H1 (cell line): ENCODE data around the gene WDR74. TPM values are rescaled to one million over a fixed set of nuclear protein-coding genes. Genes with fewer than 3 reads are reported as not detected.

Experiments
- CTCF ChIA-PET: fragments of 300-600 bp; sonication (Branson Sonifier 250); formaldehyde crosslinking; loops from one replicate; lab custom pipeline; 2021; ENCODE audit not compliant: partially characterized antibody; lab: Charles Lee
- POLR2A ChIA-PET: fragments of 300-600 bp; sonication (Branson Sonifier 250); formaldehyde crosslinking; loops from one replicate; lab custom pipeline; 2021; ENCODE audit warnings: inconsistent platforms; ENCODE audit not compliant: partially characterized antibody; lab: Charles Lee
- DNase-seq, 2 experiments: peaks; one replicate each; pipeline versions ENCODE4 v3.0.0 to v3.0.0-alpha.2; 2010 to 2022; ENCODE audit warnings: low spot score in 2 of 2, low read depth in 1 of 2, mixed read lengths in 1 of 2
- FAIRE-seq: peaks from 2 replicates; lab custom pipeline; 2011; peaks lifted over from hg19 to GRCh38; lab: Jason Lieb, UNC
- H2AFZ ChIP-seq: 2 replicates; pipeline ENCODE4 v1.8.1; 2012; ENCODE audit warnings: low read length, inconsistent platforms
- H2AK5ac ChIP-seq: 2 replicates; pipeline ENCODE4 v1.6.1; 2013; ENCODE audit warnings: low read depth, low read length
- H2BK120ac ChIP-seq: replicated peaks from 2 replicates; pipeline ENCODE3; 2013; ENCODE audit warnings: low read depth, low read length, inconsistent platforms
- H2BK12ac ChIP-seq: 2 replicates; pipeline ENCODE4 v1.6.1; 2013; ENCODE audit warnings: low read depth, low read length
- H2BK15ac ChIP-seq: 2 replicates; pipeline ENCODE4 v1.6.1; 2013; ENCODE audit warnings: low read length
- H2BK20ac ChIP-seq: 2 replicates; pipeline ENCODE4 v1.6.1; 2013; ENCODE audit warnings: low read length
- H2BK5ac ChIP-seq: 2 replicates; pipeline ENCODE4 v1.6.1; 2013; ENCODE audit warnings: low read depth, low read length
- H3K14ac ChIP-seq: 2 replicates; pipeline ENCODE4 v1.6.1; 2013; ENCODE audit warnings: inconsistent platforms; ENCODE audit not compliant: insufficient read length
- H3K18ac ChIP-seq: 2 replicates; pipeline ENCODE4 v1.6.1; 2013; ENCODE audit warnings: low read length; ENCODE audit errors: extremely low read depth
- H3K23ac ChIP-seq: 2 replicates; pipeline ENCODE4 v1.6.1; 2013; ENCODE audit warnings: inconsistent platforms; ENCODE audit not compliant: insufficient read length
- H3K23me2 ChIP-seq: 2 replicates; pipeline ENCODE4 v1.6.1; 2013; ENCODE audit warnings: low read depth, low read length
- H3K27ac ChIP-seq: 2 replicates; pipeline ENCODE4 v1.6.1; 2011; ENCODE audit warnings: low read depth, low read length, inconsistent platforms
- H3K27me3 ChIP-seq, 4 experiments: replicated peaks in 1 of 4; 1 replicate in 1 of 4; 2 replicates in 3 of 4; pipeline versions ENCODE4 v1.6.1 to v1.8.1; 2011 to 2013; ENCODE audit warnings: low read length in 3 of 4, mild to moderate bottlenecking in 3 of 4, inconsistent platforms in 2 of 4, mixed read lengths in 2 of 4, moderate library complexity in 1 of 4; ENCODE audit not compliant: control insufficient read depth in 3 of 4, insufficient read depth in 3 of 4; ENCODE audit errors: extremely low read depth in 1 of 4
- H3K36me3 ChIP-seq, 4 experiments: 2 replicates each; pipeline versions ENCODE4 v1.6.1 to v1.8.1; 2011 to 2013; ENCODE audit warnings: mild to moderate bottlenecking in 4 of 4, low read length in 3 of 4, moderate library complexity in 2 of 4, control low read depth in 1 of 4, inconsistent platforms in 1 of 4; ENCODE audit not compliant: insufficient read depth in 4 of 4, control insufficient read depth in 2 of 4
- H3K4ac ChIP-seq: replicated peaks from 2 replicates; pipeline ENCODE3; 2013; ENCODE audit warnings: low read length, low read depth, mixed read lengths, inconsistent platforms; ENCODE audit not compliant: insufficient read length
- H3K4me1 ChIP-seq, 4 experiments: replicated peaks in 1 of 4; 1 replicate in 1 of 4; 2 replicates in 3 of 4; pipeline versions ENCODE4 v1.6.1 to v1.8.1; 2011 to 2013; ENCODE audit warnings: low read length in 3 of 4, inconsistent platforms in 2 of 4, mixed read lengths in 1 of 4; ENCODE audit not compliant: insufficient read depth in 4 of 4, control insufficient read depth in 3 of 4
- H3K4me2 ChIP-seq, 2 experiments: 2 replicates each; pipeline versions ENCODE4 v1.6.1 to v1.8.1; 2011 to 2013; ENCODE audit warnings: low read depth in 2 of 2, low read length in 2 of 2, control low read depth in 1 of 2, inconsistent platforms in 1 of 2, mild to moderate bottlenecking in 1 of 2; ENCODE audit not compliant: insufficient read depth in 1 of 2
- H3K4me3 ChIP-seq, 4 experiments: fragments of 200-600, 300-600 bp in 1 of 4; sonication (generic), shearing (Covaris generic), sonication (Bioruptor Twin) in 1 of 4; 2 replicates each; pipeline versions ENCODE4 v1.5.1 to v1.8.1; 2011 to 2016; ENCODE audit warnings: low read length in 4 of 4, low read depth in 3 of 4, control low read depth in 2 of 4, inconsistent platforms in 2 of 4, mild to moderate bottlenecking in 2 of 4, mixed read lengths in 1 of 4, moderate library complexity in 1 of 4; ENCODE audit not compliant: insufficient read depth in 2 of 4; ENCODE audit errors: extremely low read depth in 1 of 4
- H3K56ac ChIP-seq: replicated peaks from 2 replicates; pipeline ENCODE3; 2013; ENCODE audit warnings: low read depth, mild to moderate bottlenecking, mixed read lengths, low read length, inconsistent platforms; ENCODE audit not compliant: insufficient read length
- H3K79me1 ChIP-seq: 2 replicates; pipeline ENCODE4 v1.6.1; 2013; ENCODE audit warnings: low read depth, low read length, control low read depth
- H3K79me2 ChIP-seq, 2 experiments: 2 replicates each; pipeline versions ENCODE4 v1.6.1 to v1.8.1; 2012 to 2013; ENCODE audit warnings: low read length in 2 of 2, mild to moderate bottlenecking in 2 of 2, inconsistent platforms in 1 of 2; ENCODE audit not compliant: insufficient read depth in 2 of 2, control insufficient read depth in 1 of 2
- H3K9ac ChIP-seq, 4 experiments: replicated peaks in 1 of 4; 1 replicate in 1 of 4; 2 replicates in 3 of 4; pipeline versions ENCODE4 v1.6.1 to v1.8.1; 2011 to 2013; ENCODE audit warnings: low read depth in 3 of 4, low read length in 3 of 4, control low read depth in 2 of 4, mild to moderate bottlenecking in 2 of 4, moderate library complexity in 2 of 4, inconsistent platforms in 1 of 4; ENCODE audit errors: extremely low read depth in 1 of 4
- H3K9me3 ChIP-seq, 2 experiments: 2 replicates each; pipeline versions ENCODE4 v1.6.1 to v1.8.1; 2012 to 2013; ENCODE audit warnings: mild to moderate bottlenecking in 2 of 2, moderate library complexity in 2 of 2, control low read depth in 1 of 2, inconsistent platforms in 1 of 2, low read depth in 1 of 2, low read length in 1 of 2, mixed read lengths in 1 of 2; ENCODE audit not compliant: insufficient read depth in 2 of 2
- H4K20me1 ChIP-seq, 2 experiments: replicated peaks in 1 of 2; 2 replicates each; pipeline versions ENCODE3 to v1.8.1; 2011 to 2013; ENCODE audit warnings: inconsistent platforms in 2 of 2, low read length in 2 of 2, mild to moderate bottlenecking in 1 of 2; ENCODE audit not compliant: insufficient read depth in 2 of 2, control insufficient read depth in 1 of 2
- H4K5ac ChIP-seq: 2 replicates; pipeline ENCODE4 v1.6.1; 2013; ENCODE audit warnings: low read length, low read depth, mixed read lengths, inconsistent platforms; ENCODE audit not compliant: insufficient read length
- H4K8ac ChIP-seq: 2 replicates; pipeline ENCODE4 v1.8.0; 2013; ENCODE audit warnings: mild to moderate bottlenecking, moderate library complexity, low read length, inconsistent platforms; ENCODE audit not compliant: insufficient read depth; ENCODE audit errors: extremely low read depth
- H4K91ac ChIP-seq: replicated peaks from 2 replicates; pipeline ENCODE3; 2013; ENCODE audit warnings: low read length, mixed read lengths, inconsistent platforms; ENCODE audit not compliant: insufficient read length
- CTBP2 ChIP-seq: IDR thresholded peaks from 2 replicates; pipeline ENCODE4 v1.7.0; 2011; ENCODE audit warnings: borderline replicate concordance, mild to moderate bottlenecking, moderate library complexity, mixed read lengths, low read length; ENCODE audit not compliant: insufficient read depth, insufficient read length
- JUN ChIP-seq: IDR thresholded peaks from 2 replicates; pipeline ENCODE4 v1.6.1; 2011; ENCODE audit warnings: low read depth, mild to moderate bottlenecking, improper control_type of control experiment, low read length
- JUND ChIP-seq: IDR thresholded peaks from 2 replicates; pipeline ENCODE4 v1.6.1; 2011; ENCODE audit warnings: mild to moderate bottlenecking, improper control_type of control experiment, low read length
- POLR2AphosphoS5 ChIP-seq: IDR thresholded peaks from 2 replicates; pipeline ENCODE4 v1.6.1; 2011; ENCODE audit warnings: low read depth, low read length
- RAD21 ChIP-seq, 2 experiments: IDR thresholded peaks in 1 of 2; conservative IDR thresholded peaks in 1 of 2; 2 replicates each; pipeline ENCODE4 v1.6.1; 2011; ENCODE audit warnings: low read depth in 2 of 2, low read length in 2 of 2, improper control_type of control experiment in 1 of 2, inconsistent platforms in 1 of 2, mild to moderate bottlenecking in 1 of 2, moderate library complexity in 1 of 2
- SIN3A ChIP-seq, 2 experiments: IDR thresholded peaks in 1 of 2; conservative IDR thresholded peaks in 1 of 2; 2 replicates each; pipeline ENCODE4 v1.6.1; 2011 to 2012; ENCODE audit warnings: low read length in 2 of 2, improper control_type of control experiment in 1 of 2, low read depth in 1 of 2, mild to moderate bottlenecking in 1 of 2
- TAF7 ChIP-seq: optimal IDR thresholded peaks from 2 replicates; pipeline ENCODE3; 2011; ENCODE audit warnings: low read depth, mild to moderate bottlenecking, inconsistent platforms, low read length, moderate library complexity, borderline replicate concordance
- WGBS, 2 experiments: shearing (Covaris generic) in 1 of 2; methylation state at CpG; one replicate each; pipeline versions ENCODE4 v1.1.6 to v1.1.7; 2013 to 2015; ENCODE audit warnings: low lambda C conversion rate in 2 of 2, mixed read lengths in 2 of 2, inconsistent platforms in 1 of 2, low coverage in 1 of 2, missing lambda C conversion rate in 1 of 2; ENCODE audit not compliant: insufficient replicate concordance in 2 of 2, insufficient coverage in 1 of 2, insufficient read length in 1 of 2; ENCODE audit errors: extremely low coverage in 1 of 2, missing lambda C conversion rate in 1 of 2; 5-methylcytosine and 5-hydroxymethylcytosine counted together
- polyA plus RNA-seq, 7 experiments: library from polyadenylated mRNA; depleted of rRNA in 3 of 7; stranded (reverse) in 5 of 7; unstranded in 2 of 7; fragments of >200 nt in 5 of 7; fragments of 200-250 nt in 2 of 7; gene quantifications; 1 replicate in 5 of 7; 2 replicates in 1 of 7; 4 replicates in 1 of 7; pipeline versions ENCODE4 v1.2.1 to v1.2.3, GENCODE V29; 2011 to 2013; ENCODE audit warnings: missing spikeins in 2 of 7, mixed read lengths in 2 of 7
- total RNA-seq: library from RNA; stranded (reverse); fragmentation: NEBNext Ultra II Directional; extraction: Animal tissue kit (Norgen Biotek cat#: 25700); gene quantifications from 2 replicates; pipeline ENCODE4 v1.2.1, GENCODE V29; 2021

The WDR74 gene
- total and polyA plus RNA-seq, 2 of the 8 experiments (the other 6 are each of a cell fraction or from before 2014, with no cell fraction given), result 93.6 to 97.0 TPM

DNA sequence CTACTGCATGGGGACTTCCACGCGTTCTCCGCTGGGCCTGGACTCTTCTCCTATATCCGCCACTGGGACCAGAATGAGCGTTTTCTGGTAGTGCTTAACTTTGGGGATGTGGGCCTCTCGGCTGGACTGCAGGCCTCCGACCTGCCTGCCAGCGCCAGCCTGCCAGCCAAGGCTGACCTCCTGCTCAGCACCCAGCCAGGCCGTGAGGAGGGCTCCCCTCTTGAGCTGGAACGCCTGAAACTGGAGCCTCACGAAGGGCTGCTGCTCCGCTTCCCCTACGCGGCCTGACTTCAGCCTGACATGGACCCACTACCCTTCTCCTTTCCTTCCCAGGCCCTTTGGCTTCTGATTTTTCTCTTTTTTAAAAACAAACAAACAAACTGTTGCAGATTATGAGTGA lies 49.0 kb upstream of the WDR74 start:
- Histone ChIP-seq H3K4me2 (no peak overlapping the region), H2BK20ac (no peak overlapping the region), H3K27me3 (no peaks in the 10 kb centered on the region), H3K56ac (no peak overlapping the region), H3K23me2 (no peaks in the 10 kb centered on the region), H2BK12ac (no peak overlapping the region), H3K27ac (no peak overlapping the region), H2BK120ac (no peak overlapping the region), H3K79me2 (peaks cover 0 to 24% of the 10 kb centered on the region in 2 experiments; a peak in 3 of 4 replicates), H2AFZ (no peak overlapping the region), H4K8ac (no peak overlapping the region), H3K36me3 (peaks cover 49 to 67% (median 61%) of the 10 kb centered on the region in 4 experiments), H2BK15ac (no peak overlapping the region), H4K20me1 (peaks cover 12 to 22% of the 10 kb centered on the region in 2 experiments), H3K18ac (no peak overlapping the region), H3K9ac (no peak overlapping the region), H2BK5ac (no peak overlapping the region), H3K79me1 (peaks cover 2% of the 10 kb centered on the region; the same call in 1 of the 2 replicates), H3K4me1 (peaks cover 0 to 11% (median 2%) of the 10 kb centered on the region in 4 experiments; a peak in 4 of 7 replicates), H3K23ac (no peak overlapping the region), H3K14ac (no peak overlapping the region), H2AK5ac (no peak overlapping the region), H3K4ac (no peak overlapping the region), H3K9me3 (no peaks in the 10 kb centered on the region), H4K91ac (no peak overlapping the region), H3K4me3 (no peak overlapping the region), H4K5ac (no peak overlapping the region)
- WGBS, 2 experiments, result 91% methylated on average over 14 of the region's 14 CpGs; no CpG with 5 or more reads in 1 of the 2 experiments
- no peak for FAIRE-seq
- no peak for TF ChIP-seq TAF7
- no peak for TF ChIP-seq JUN
- TF ChIP-seq CTBP2, result no peak
- TF ChIP-seq POLR2AphosphoS5, result peak; percentile 29; the same call in 1 of the 2 replicates
- peak in 1 of 2 experiments; percentile 43; a peak in 1 of 4 replicates for TF ChIP-seq SIN3A (conservative IDR thresholded peaks at IDR 0.05 in 1 of 2, IDR thresholded peaks at IDR 0.05 in 1 of 2; ENCODE audit: low read depth in 1 of 2, low read length in 2 of 2)
- no peak for TF ChIP-seq JUND
- TF ChIP-seq RAD21 (IDR thresholded peaks at IDR 0.05 in 1 of 2, conservative IDR thresholded peaks at IDR 0.05 in 1 of 2; ENCODE audit: low read depth in 2 of 2, low read length in 2 of 2), result no peak
- CTCF ChIA-PET, result no interaction called here
- DNase-seq, result no peak
- POLR2A ChIA-PET, result interaction anchor here (2.5 to 57.8 kb wide), 4 partner anchors 11 to 82 kb away, joined by 8 to 2104 read pairs (median 1185); partner anchors contain the start of genes CHRM1, NXF1, SLC3A2 and WDR74
